IMR-90 (cell line): ENCODE data around the gene RAC3. TPM values are rescaled to one million over a fixed set of nuclear protein-coding genes. Genes with fewer than 3 reads are reported as not detected.

Experiments used
- ATAC-seq: fragments of 200-7000 bp; cut with Tn5 transposase; 2 replicates; pipeline ENCODE4 v1.9.1; 2020; ENCODE audit warnings: low read depth, mild to moderate bottlenecking, moderate library complexity
- BruUV-seq: library from RNA; stranded (reverse); fragments of 400-500 nt; replicated peaks from 2 replicates; lab custom pipeline; 2021; lab: Mats Ljungman, UMichigan
- CTCF ChIA-PET: fragments of 300-600 bp; formaldehyde crosslinking; extraction: SDS; loops from one replicate; lab custom pipeline; 2021; ENCODE audit warnings: antibody characterized with exemption; lab: Yijun Ruan, JAX
- POLR2A ChIA-PET: fragments of 300-600 bp; sonication (Branson Sonifier 250); formaldehyde crosslinking; loops from one replicate; lab custom pipeline; 2022; ENCODE audit warnings: antibody characterized with exemption; ENCODE audit not compliant: unreplicated experiment; lab: Charles Lee
- DNase-seq: peaks from one replicate; pipeline ENCODE4 v3.0.0; 2013
- H2AFZ ChIP-seq: replicated peaks from 2 replicates; pipeline ENCODE3; 2013; ENCODE audit warnings: low read length, mild to moderate bottlenecking; ENCODE audit not compliant: poor library complexity
- H2AK5ac ChIP-seq: 2 replicates; pipeline ENCODE4 v1.6.1; 2013; ENCODE audit warnings: low read depth, low read length, inconsistent platforms
- H2AK9ac ChIP-seq: replicated peaks from 2 replicates; pipeline ENCODE3; 2013; ENCODE audit warnings: mild to moderate bottlenecking, low read depth, low read length, moderate library complexity; ENCODE audit not compliant: poor library complexity
- H2BK120ac ChIP-seq: 2 replicates; pipeline ENCODE4 v1.6.1; 2013; ENCODE audit warnings: low read depth, low read length, inconsistent platforms
- H2BK15ac ChIP-seq: 3 replicates; pipeline ENCODE4 v1.6.1; 2013; ENCODE audit warnings: low read depth, low read length, inconsistent platforms
- H2BK20ac ChIP-seq: 2 replicates; pipeline ENCODE4 v1.6.1; 2013; ENCODE audit warnings: low read depth, mild to moderate bottlenecking, inconsistent platforms, low read length, moderate library complexity
- H2BK5ac ChIP-seq: 2 replicates; pipeline ENCODE4 v1.6.1; 2013; ENCODE audit warnings: mild to moderate bottlenecking, low read depth, low read length, inconsistent platforms; ENCODE audit not compliant: poor library complexity, severe bottlenecking
- H3K14ac ChIP-seq: replicated peaks from 2 replicates; pipeline ENCODE4 v1.6.1; 2013; ENCODE audit warnings: low read depth, low read length, inconsistent platforms
- H3K18ac ChIP-seq: 2 replicates; pipeline ENCODE4 v1.6.1; 2013; ENCODE audit warnings: low read depth, low read length, control low read depth
- H3K23ac ChIP-seq: 2 replicates; pipeline ENCODE4 v1.6.1; 2013; ENCODE audit warnings: low read depth, low read length, inconsistent platforms
- H3K27ac ChIP-seq: 2 replicates; pipeline ENCODE4 v1.5.1; 2013; ENCODE audit warnings: mild to moderate bottlenecking, control low read depth, low read length; ENCODE audit not compliant: insufficient read depth
- H3K27me3 ChIP-seq: 2 replicates; pipeline ENCODE4 v1.6.1; 2013; ENCODE audit warnings: low read length; ENCODE audit not compliant: control insufficient read depth, insufficient read depth
- H3K36me3 ChIP-seq: 2 replicates; pipeline ENCODE4 v1.6.1; 2013; ENCODE audit warnings: low read length, mixed read lengths; ENCODE audit not compliant: control insufficient read depth, insufficient read depth
- H3K4ac ChIP-seq: 2 replicates; pipeline ENCODE4 v1.6.1; 2013; ENCODE audit warnings: low read depth, low read length, inconsistent platforms
- H3K4me1 ChIP-seq: 2 replicates; pipeline ENCODE4 v1.6.1; 2013; ENCODE audit warnings: low read length, mixed read lengths; ENCODE audit not compliant: control insufficient read depth, insufficient read depth
- H3K4me2 ChIP-seq: 2 replicates; pipeline ENCODE4 v1.6.1; 2013; ENCODE audit warnings: low read depth, mild to moderate bottlenecking, control low read depth, low read length, moderate library complexity
- H3K4me3 ChIP-seq: 2 replicates; pipeline ENCODE4 v1.5.1; 2013; ENCODE audit warnings: low read depth, mild to moderate bottlenecking, control low read depth, low read length, moderate library complexity; ENCODE audit not compliant: insufficient read depth
- H3K56ac ChIP-seq: 2 replicates; pipeline ENCODE4 v1.6.1; 2013; ENCODE audit warnings: low read length, inconsistent platforms; ENCODE audit not compliant: insufficient read depth; ENCODE audit errors: extremely low read depth
- H3K79me1 ChIP-seq, 2 experiments: 2 replicates each; pipeline ENCODE4 v1.6.1; 2013; ENCODE audit warnings: low read length in 2 of 2, inconsistent platforms in 1 of 2, low read depth in 1 of 2
- H3K9ac ChIP-seq: 2 replicates; pipeline ENCODE4 v1.6.1; 2013; ENCODE audit warnings: low read depth, low read length, control low read depth
- H3K9me1 ChIP-seq: 2 replicates; pipeline ENCODE4 v1.6.1; 2013; ENCODE audit warnings: low read length, inconsistent platforms; ENCODE audit not compliant: insufficient read depth
- H3K9me3 ChIP-seq: 2 replicates; pipeline ENCODE4 v1.6.1; 2013; ENCODE audit warnings: low read length; ENCODE audit not compliant: control insufficient read depth, insufficient read depth
- H4K20me1 ChIP-seq: 2 replicates; pipeline ENCODE4 v1.6.1; 2013; ENCODE audit warnings: low read length, inconsistent platforms; ENCODE audit not compliant: insufficient read depth
- H4K5ac ChIP-seq: 2 replicates; pipeline ENCODE4 v1.6.1; 2013; ENCODE audit warnings: mild to moderate bottlenecking, low read depth, low read length, control low read depth
- H4K8ac ChIP-seq, 2 experiments: 2 replicates each; pipeline ENCODE4 v1.6.1; 2013; ENCODE audit warnings: low read depth in 2 of 2, low read length in 2 of 2, control low read depth in 1 of 2, inconsistent platforms in 1 of 2
- H4K91ac ChIP-seq: 2 replicates; pipeline ENCODE4 v1.6.1; 2013; ENCODE audit warnings: low read depth, low read length, inconsistent platforms; ENCODE audit not compliant: insufficient read depth
- BHLHE40 ChIP-seq: fragments of 150-350 bp; IDR thresholded peaks from 2 replicates; pipeline ENCODE4 v1.6.1; 2016; ENCODE audit warnings: mild to moderate bottlenecking, low read depth, low read length
- CEBPB ChIP-seq: IDR thresholded peaks from 2 replicates; pipeline ENCODE4 v1.6.1; 2012; ENCODE audit warnings: low read depth, low read length, improper control_type of control experiment
- FOS ChIP-seq: fragments of 150-350 bp; IDR thresholded peaks from 2 replicates; pipeline ENCODE4 v1.6.1; 2016; ENCODE audit warnings: low read depth, low read length
- MAFK ChIP-seq: IDR thresholded peaks from 2 replicates; pipeline ENCODE4 v1.6.1; 2012; ENCODE audit warnings: low read depth, low read length, improper control_type of control experiment
- POLR2A ChIP-seq: IDR thresholded peaks from 2 replicates; pipeline ENCODE4 v1.6.1; 2012; ENCODE audit warnings: mild to moderate bottlenecking, low read depth, low read length
- RAD21 ChIP-seq: IDR thresholded peaks from 2 replicates; pipeline ENCODE4 v1.6.1; 2012; ENCODE audit warnings: low read length, improper control_type of control experiment
- SMC3 ChIP-seq: fragments of 150-350 bp; IDR thresholded peaks from 2 replicates; pipeline ENCODE4 v1.6.1; 2016; ENCODE audit warnings: low read depth, mild to moderate bottlenecking, antibody characterized with exemption, low read length, moderate library complexity
- USF2 ChIP-seq: fragments of 150-350 bp; IDR thresholded peaks from 2 replicates; pipeline ENCODE4 v1.6.1; 2017; ENCODE audit warnings: mild to moderate bottlenecking, antibody characterized with exemption, low read length, low read depth
- WGBS, 2 experiments: methylation state at CpG; one replicate each; pipeline versions ENCODE4 v1.1.5 to v1.1.7; 2013; ENCODE audit warnings: missing lambda C conversion rate in 2 of 2; ENCODE audit not compliant: insufficient read length in 1 of 2; ENCODE audit errors: extremely low coverage in 2 of 2; 5-methylcytosine and 5-hydroxymethylcytosine counted together
- dilution Hi-C: fragments of 300-500 bp; cut with HindIII; formaldehyde crosslinking; loops from one replicate; pipeline ENCODE4 v1.14.3; 2018; ENCODE audit warnings: low sequenced_read_pairs; ENCODE audit not compliant: unreplicated experiment
- in situ Hi-C: fragments of 300-500 bp; cut with MboI; formaldehyde crosslinking; loops from 3 replicates; pipeline ENCODE4 v1.14.3; 2019; ENCODE audit warnings: low sequenced_read_pairs, inconsistent platforms, mixed read lengths
- intact Hi-C: fragments of 100-400 bp; cut with micrococcal nuclease; formaldehyde crosslinking; loops from 2 replicates; pipeline ENCODE4 v1.10.0; 2022
- polyA plus RNA-seq, 3 experiments: library from polyadenylated mRNA; depleted of rRNA; stranded (reverse); fragments of >200 nt; gene quantifications; 2 replicates each; pipeline ENCODE4 v1.2.3, GENCODE V29; 2012; ENCODE audit warnings: low replicate concordance in 1 of 3
- total RNA-seq: library from RNA; depleted of rRNA; stranded (reverse); fragments of >200 nt; gene quantifications from 2 replicates; pipeline ENCODE4 v1.2.3, GENCODE V29; 2012

Gene RAC3
- total and polyA plus RNA-seq, 2 of the 4 experiments (the other 2 are of a cell fraction), result 5.7 to 23.4 TPM

- Histone ChIP-seq H3K18ac (no peak overlapping the region), H3K4me3 (no peak overlapping the region), H3K9me3 (no peaks in the 10 kb centered on the region), H3K27me3 (no peaks in the 10 kb centered on the region), H2BK20ac (no peak overlapping the region), H3K56ac (no peak overlapping the region), H3K4me2 (no peak overlapping the region), H4K5ac (no peak overlapping the region), H4K91ac (no peak overlapping the region), H4K8ac (no peak overlapping the region), H2BK15ac (no peak overlapping the region), H4K20me1 (peaks cover 3% of the 10 kb centered on the region; the same call in 1 of the 2 replicates), H2AK5ac (no peak overlapping the region), H3K9me1 (peaks cover 15% of the 10 kb centered on the region), H2AK9ac (no peak overlapping the region), H2BK5ac (no peak overlapping the region), H3K79me1 (peaks cover 11 to 32% of the 10 kb centered on the region in 2 experiments; a peak in 3 of 4 replicates), H2AFZ (no peak overlapping the region), H3K36me3 (peaks cover 6% of the 10 kb centered on the region; the same call in 1 of the 2 replicates), H2BK120ac (no peak overlapping the region), H3K23ac (no peak overlapping the region), H3K9ac (no peak overlapping the region), H3K14ac (no peak overlapping the region), H3K4ac (no peak overlapping the region), H3K4me1 (peaks cover 22% of the 10 kb centered on the region), H3K27ac (no peak overlapping the region)
- CTCF ChIA-PET, result no interaction called here
- TF ChIP-seq FOS, result no peak
- no peak for TF ChIP-seq CEBPB
- TF ChIP-seq RAD21, result no peak
- TF ChIP-seq POLR2A, result no peak
- TF ChIP-seq MAFK, result no peak
- no peak for TF ChIP-seq SMC3
- no peak for TF ChIP-seq BHLHE40
- TF ChIP-seq USF2, result no peak
- WGBS, 2 experiments, result 73% methylated on average over 20 of the region's 32 CpGs; no CpG with 5 or more reads in 1 of the 2 experiments
- dilution Hi-C loops (no loop called here), in situ Hi-C loops (no loop called here), intact Hi-C loops (no loop called here)
- POLR2A ChIA-PET, result no interaction called here
- BruUV-seq, result no TSS peak
- ATAC-seq, result no peak
- DNase-seq, result no peak
Observed at GRCh38 chr17:82000803-82001570, 30.5 kb upstream of the RAC3 start.
